Suprapubic skin (tissue), 4 donors: Measurements from ENCODE around the gene IMP4.

Source experiments
- CTCF ChIP-seq, 2 donors: fragments of 200-600 bp in 1 of 2; fragments of 450-650 bp in 1 of 2; sonication (generic) in 1 of 2; IDR thresholded peaks; one replicate each; pipeline ENCODE4 v1.5.1; 2016 to 2019; ENCODE audit warnings: antibody characterized with exemption in 2 of 2, mild to moderate bottlenecking in 1 of 2, moderate library complexity in 1 of 2
- EP300 ChIP-seq: sonication (generic); formaldehyde crosslinking; IDR thresholded peaks from one replicate; pipeline ENCODE4 v1.6.1; 2017; ENCODE audit warnings: antibody characterized with exemption
- POLR2A ChIP-seq, 2 donors: fragments of 450-650 bp; IDR thresholded peaks; one replicate each; pipeline ENCODE4 v1.6.1; 2017; ENCODE audit warnings: antibody characterized with exemption in 2 of 2, mild to moderate bottlenecking in 2 of 2, moderate library complexity in 2 of 2
- POLR2AphosphoS5 ChIP-seq, 3 donors: sonication (generic); formaldehyde crosslinking; IDR thresholded peaks; one replicate each; pipeline ENCODE4 v1.6.1; 2017; ENCODE audit warnings: antibody characterized with exemption in 3 of 3

DNA sequence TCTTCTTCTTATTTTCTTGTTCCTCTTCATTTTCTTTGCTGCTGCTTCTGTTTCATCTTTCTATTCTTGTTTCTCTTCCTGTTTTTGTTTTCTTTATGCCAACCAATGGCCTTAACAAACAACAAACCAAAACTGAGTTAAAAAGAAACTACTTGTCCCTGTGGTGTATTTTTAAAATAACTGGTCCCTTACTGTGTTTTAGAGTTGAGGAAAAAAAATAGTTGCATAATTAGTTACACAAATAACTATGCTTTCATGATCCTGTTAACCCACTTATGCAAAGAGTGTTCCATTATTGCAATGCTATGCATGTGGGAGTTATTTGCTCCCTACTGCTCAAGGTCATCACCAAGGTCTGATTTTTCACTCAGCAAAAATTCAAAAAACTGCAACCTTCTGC, 39.5 kb upstream of the IMP4 start:
- no peak for TF ChIP-seq CTCF (IDR thresholded peaks at IDR 0.05)
- TF ChIP-seq POLR2A (IDR thresholded peaks at IDR 0.05): no peak
- no peak for TF ChIP-seq POLR2AphosphoS5 (IDR thresholded peaks at IDR 0.05)
- no peak for TF ChIP-seq EP300
